Adrenal gland (tissue), 12 donors: ENCODE results near the gene MBNL2. TPM values are rescaled to one million over a fixed set of nuclear protein-coding genes. Genes with fewer than 3 reads are reported as not detected.

ENCODE experiments used
- DNase-seq, 7 donors: peaks; one replicate each; pipeline ENCODE4 v3.0.0-alpha.2; 2019 to 2020
- H3K27ac ChIP-seq, 5 donors: fragments of 200-600 bp; sonication (generic) in 4 of 5; 1 replicate in 3 of 5; 2 replicates in 2 of 5; pipeline versions ENCODE4 v1.5.1 to v1.8.0; 2016 to 2020; ENCODE audit warnings: mild to moderate bottlenecking in 1 of 5
- H3K27me3 ChIP-seq: fragments of 200-600 bp; 2 replicates; pipeline ENCODE4 v1.8.0; 2021
- H3K36me3 ChIP-seq, 2 donors: fragments of 200-600 bp; replicated peaks in 1 of 2; 1 replicate in 1 of 2; 2 replicates in 1 of 2; pipeline versions ENCODE4 v1.5.1 to v1.8.0; 2018 to 2022
- H3K4me1 ChIP-seq, 2 donors: fragments of 200-600 bp; replicated peaks in 1 of 2; 1 replicate in 1 of 2; 2 replicates in 1 of 2; pipeline versions ENCODE4 v1.5.1 to v1.8.0; 2018 to 2021
- H3K4me3 ChIP-seq, 4 donors: fragments of 200-600 bp; sonication (generic) in 3 of 4; one replicate each; pipeline ENCODE4 v1.5.1; 2016 to 2018
- H3K9me3 ChIP-seq, 3 donors: fragments of 200-600 bp; sonication (generic) in 1 of 3; replicated peaks in 1 of 3; 1 replicate in 2 of 3; 2 replicates in 1 of 3; pipeline versions ENCODE4 v1.5.1 to v1.8.0; 2016 to 2021
- POLR2A ChIP-seq, 2 donors: fragments of 450-650 bp; IDR thresholded peaks; one replicate each; pipeline ENCODE4 v1.6.1; 2017; ENCODE audit warnings: antibody characterized with exemption in 2 of 2, mild to moderate bottlenecking in 2 of 2, moderate library complexity in 1 of 2
- WGBS, 4 donors: extraction: QIAGEN DNeasy Blood & Tissue Kit in 2 of 4; methylation state at CpG; one replicate each; pipeline versions ENCODE4 v1.1.5 to v1.1.7; 2013 to 2017; 5-methylcytosine and 5-hydroxymethylcytosine counted together
- intact Hi-C, 2 donors: fragments of 100-400 bp; cut with DNase I; formaldehyde crosslinking; loops; one replicate each; pipeline versions ENCODE4 v1.14.1 to v1.15.0; 2022 to 2023
- polyA plus RNA-seq, 3 donors: library from polyadenylated mRNA; stranded (reverse); fragments of 200-250 nt in 2 of 3; fragments of 350-450 nt in 1 of 3; fragmentation: Illumina TruSeq in 1 of 3; extraction: RNeasy Lipid Tissue Mini Kit (QIAGEN cat#74804) in 1 of 3; gene quantifications; one replicate each; pipeline ENCODE4 v1.2.3, GENCODE V29; 2013 to 2014
- total RNA-seq, 9 donors: library from RNA; depleted of rRNA in 4 of 9; stranded (reverse); fragments of >200 nt in 4 of 9; fragments of 120-200 nt in 1 of 9; fragmentation: NEBNext Ultra II Directional in 1 of 9; extraction: Animal tissue kit (Norgen Biotek cat#: 25700) in 1 of 9; gene quantifications; one replicate each; pipeline versions ENCODE4 v1.1.0 to v1.2.4, GENCODE V29; 2013 to 2023
- TF ChIP-seq, protein P1 (sequence below), 6 experiments: fragments of 450-650 bp in 4 of 6; fragments of 200-600 bp in 2 of 6; sonication (generic) in 1 of 6; IDR thresholded peaks; 1 replicate in 5 of 6; 2 replicates in 1 of 6; pipeline versions ENCODE4 v1.5.1 to v1.8.0; 2016 to 2021; ENCODE audit warnings: antibody characterized with exemption in 6 of 6, mild to moderate bottlenecking in 2 of 6, moderate library complexity in 1 of 6
- donor health status: healthy with polysubstance abuse.
- donor health status: Bipolar disorder and iron deficiency.
- donor health status: DM: yes; HTN: yes; CAD: no.
- donor health status: DM: no; HTN: no; CAD: no.
- donor health status: DM: no; HTN: no; CAD: no.
- donor health status: DM: yes; HTN: yes; CAD: no.

Gene MBNL2
- total and polyA plus RNA-seq, 12 donors, result 29.2 to 250 (median 130) TPM

DNA sequence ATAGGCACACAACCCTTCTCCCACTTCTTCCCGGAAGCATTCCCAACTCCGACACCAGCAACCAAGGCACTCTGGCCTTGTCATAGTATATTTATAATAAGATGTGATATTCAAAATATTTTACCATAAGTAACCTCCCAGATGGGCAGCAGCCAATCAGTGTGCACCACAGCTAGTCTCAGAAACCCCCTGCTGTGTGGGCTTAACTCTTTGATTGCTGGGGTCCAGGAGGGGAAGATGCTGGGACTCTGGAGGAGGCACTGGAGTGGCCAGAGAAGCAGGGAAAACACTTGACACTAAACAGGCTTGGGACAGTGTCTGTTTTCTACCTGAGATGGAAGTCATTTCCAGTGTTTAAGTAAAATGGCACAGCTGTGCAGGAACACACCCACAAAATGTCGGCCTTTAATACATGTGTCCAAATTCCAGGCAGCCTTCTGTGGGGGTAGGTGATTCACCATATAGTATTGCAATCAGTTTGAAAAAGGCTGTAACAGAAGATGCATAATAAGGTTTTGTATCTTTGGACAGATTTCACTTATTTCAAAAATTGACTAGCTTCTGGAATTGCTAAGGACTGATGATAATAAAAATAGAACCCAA, 100.7 kb downstream of the MBNL2 start:
- Histone ChIP-seq H3K27me3 (no peaks in the 10 kb centered on the region), H3K9me3 (no peaks in the 10 kb centered on the region), H3K4me3 (no peak overlapping the region), H3K4me1 (peaks cover 32 to 86% of the 10 kb centered on the region in 2 donors), H3K27ac (no peak overlapping the region), H3K36me3 (no peaks in the 10 kb centered on the region)
- 87 to 93% (median 90%) methylated on average over 3 of the region's 3 CpGs for WGBS, 4 donors
- TF ChIP-seq POLR2A (IDR thresholded peaks at IDR 0.05), result no peak
- TF ChIP-seq, protein P1, sequence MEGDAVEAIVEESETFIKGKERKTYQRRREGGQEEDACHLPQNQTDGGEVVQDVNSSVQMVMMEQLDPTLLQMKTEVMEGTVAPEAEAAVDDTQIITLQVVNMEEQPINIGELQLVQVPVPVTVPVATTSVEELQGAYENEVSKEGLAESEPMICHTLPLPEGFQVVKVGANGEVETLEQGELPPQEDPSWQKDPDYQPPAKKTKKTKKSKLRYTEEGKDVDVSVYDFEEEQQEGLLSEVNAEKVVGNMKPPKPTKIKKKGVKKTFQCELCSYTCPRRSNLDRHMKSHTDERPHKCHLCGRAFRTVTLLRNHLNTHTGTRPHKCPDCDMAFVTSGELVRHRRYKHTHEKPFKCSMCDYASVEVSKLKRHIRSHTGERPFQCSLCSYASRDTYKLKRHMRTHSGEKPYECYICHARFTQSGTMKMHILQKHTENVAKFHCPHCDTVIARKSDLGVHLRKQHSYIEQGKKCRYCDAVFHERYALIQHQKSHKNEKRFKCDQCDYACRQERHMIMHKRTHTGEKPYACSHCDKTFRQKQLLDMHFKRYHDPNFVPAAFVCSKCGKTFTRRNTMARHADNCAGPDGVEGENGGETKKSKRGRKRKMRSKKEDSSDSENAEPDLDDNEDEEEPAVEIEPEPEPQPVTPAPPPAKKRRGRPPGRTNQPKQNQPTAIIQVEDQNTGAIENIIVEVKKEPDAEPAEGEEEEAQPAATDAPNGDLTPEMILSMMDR (IDR thresholded peaks at IDR 0.05), result no peak
- intact Hi-C loops, result no loop called here
- no peak for DNase-seq

DNA sequence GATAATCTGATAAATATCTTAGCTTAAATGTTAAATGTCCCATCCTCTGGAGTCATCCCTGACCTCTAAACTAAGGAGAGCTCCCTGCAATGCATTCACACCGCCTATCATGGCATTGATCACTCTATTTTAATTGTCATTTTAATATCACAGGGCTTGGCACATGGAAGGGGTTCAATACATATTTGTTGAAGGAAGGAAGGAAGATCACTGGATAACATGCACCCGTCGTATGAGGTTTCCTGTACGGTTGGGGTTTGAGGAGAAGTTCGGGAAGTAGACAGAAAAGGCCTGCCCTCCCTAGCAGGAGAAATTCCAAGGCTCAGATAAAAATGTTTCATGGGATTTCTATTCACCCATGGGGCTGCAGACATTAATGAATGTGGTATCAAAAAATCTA, 102.0 kb downstream of the MBNL2 start:
- intact Hi-C loops, result no loop called here
- H3K4me3 ChIP-seq, result no peak overlapping the region
- DNase-seq, result no peak
- no peak for TF ChIP-seq POLR2A (IDR thresholded peaks at IDR 0.05)
- TF ChIP-seq, protein P1 (IDR thresholded peaks at IDR 0.05), result no peak
- no peaks in the 10 kb centered on the region for H3K36me3 ChIP-seq
- peaks cover 29 to 86% of the 10 kb centered on the region in 2 donors for H3K4me1 ChIP-seq
- no peaks in the 10 kb centered on the region for H3K9me3 ChIP-seq
- WGBS, 4 donors, result 86 to 92% (median 86%) methylated on average over 5 of the region's 5 CpGs
- no peaks in the 10 kb centered on the region for H3K27me3 ChIP-seq
- no peak overlapping the region for H3K27ac ChIP-seq

- Histone ChIP-seq H3K4me1 (peaks cover 26 to 84% of the 10 kb centered on the region in 2 donors), H3K27ac (peak overlapping the region in 2 of 5 donors; percentile 21 to 39), H3K27me3 (no peaks in the 10 kb centered on the region), H3K9me3 (no peaks in the 10 kb centered on the region), H3K36me3 (no peaks in the 10 kb centered on the region), H3K4me3 (no peak overlapping the region)
- intact Hi-C loops, result no loop called here
- no peak for TF ChIP-seq POLR2A (IDR thresholded peaks at IDR 0.05)
- TF ChIP-seq, protein P1 (IDR thresholded peaks at IDR 0.05), result no peak
- DNase-seq, result no peak
Observed at GRCh38 chr13:97325738-97326137, 103.6 kb downstream of the MBNL2 start.

GRCh38 chr13:97327086-97327485, 105.0 kb downstream of the MBNL2 start:
- H3K27me3 ChIP-seq, result no peaks in the 10 kb centered on the region
- DNase-seq, result no peak
- H3K4me3 ChIP-seq, result no peak overlapping the region
- peaks cover 16 to 82% of the 10 kb centered on the region in 2 donors for H3K4me1 ChIP-seq
- 61 to 68% (median 65%) methylated on average over 6 of the region's 6 CpGs for WGBS, 4 donors
- H3K36me3 ChIP-seq, result no peaks in the 10 kb centered on the region
- H3K9me3 ChIP-seq, result no peaks in the 10 kb centered on the region
- intact Hi-C loops, result no loop called here
- TF ChIP-seq, protein P1 (IDR thresholded peaks at IDR 0.05), result no peak
- TF ChIP-seq POLR2A (IDR thresholded peaks at IDR 0.05), result no peak
- peak overlapping the region in 3 of 5 donors; percentile 50 to 59 (median 50) for H3K27ac ChIP-seq
